Measurements from ENCODE around the gene USP6NL.

DNA sequence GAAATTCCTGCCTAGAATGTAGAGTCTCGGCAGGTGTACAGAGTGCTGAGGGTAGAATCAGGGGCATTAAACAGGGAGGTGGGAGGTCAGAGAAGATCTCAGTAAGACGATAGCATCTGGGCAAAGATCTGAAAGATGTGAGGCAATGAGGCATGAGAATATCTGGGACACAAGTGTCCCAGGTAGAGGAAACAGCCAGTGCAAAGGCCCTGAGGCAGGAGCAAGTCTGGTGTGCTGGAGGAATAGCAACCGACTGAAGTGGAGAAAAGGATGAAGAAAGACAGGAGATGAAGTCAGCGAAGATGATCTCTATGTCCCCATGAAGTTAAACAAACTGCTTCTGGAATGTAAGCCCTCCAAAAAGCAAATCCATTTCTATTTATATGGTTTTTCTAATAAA, 84.4 kb downstream of the USP6NL start:
- no peak for TF ChIP-seq CTCF (conservative IDR thresholded peaks at IDR 0.05 in 1 of 2, IDR thresholded peaks at IDR 0.05 in 1 of 2; ENCODE audit: extremely low read depth in 1 of 2, insufficient read depth in 1 of 2, low read depth in 1 of 2, low read length in 2 of 2)
- no peak for TF ChIP-seq EZH2 (IDR thresholded peaks at IDR 0.05; ENCODE audit: borderline replicate concordance, low read length)
